NCI-H187 treated with DMSO at 0.1 percent for 48 hours (cell line): ENCODE results near the gene METTL2B.
"Not testable (repeated sequence)": the region's sequence is repeated elsewhere in the genome, so short reads cannot be mapped to it uniquely, and the experiment has no call there.

Experiments used
- DNase-seq: peaks from one replicate; lab custom pipeline; 2025; lab: John Stamatoyannopoulos, UW

The METTL2B gene

GRCh38 chr7:128525584-128525983 lies 49.0 kb downstream of the METTL2B start:
- not testable (repeated sequence) for DNase-seq

GRCh38 chr7:128526062-128526466 lies 49.5 kb downstream of the METTL2B start:
- not testable (repeated sequence) for DNase-seq

- not testable (repeated sequence) for DNase-seq
These were observed 52.6 kb downstream of the METTL2B start for GRCh38 chr7:128529191-128529590.

- not testable (repeated sequence) for DNase-seq
These were observed 53.7 kb downstream of the METTL2B start for GRCh38 chr7:128530121-128530854.

GRCh38 chr7:128530855-128531104 lies 54.2 kb downstream of the METTL2B start:
- DNase-seq = no peak

- not testable (repeated sequence) for DNase-seq
These were observed 54.8 kb downstream of the METTL2B start for GRCh38 chr7:128531105-128531954.

GRCh38 chr7:128531955-128532478 lies 55.5 kb downstream of the METTL2B start:
- DNase-seq = not testable (repeated sequence)

- DNase-seq = not testable (repeated sequence)
These were observed 56.4 kb downstream of the METTL2B start for GRCh38 chr7:128532956-128533355.

- DNase-seq = not testable (repeated sequence)
These were observed 60.9 kb downstream of the METTL2B start for GRCh38 chr7:128537410-128537809.

GRCh38 chr7:128542530-128542929 lies 66.0 kb downstream of the METTL2B start:
- not testable (repeated sequence) for DNase-seq

GRCh38 chr7:128543300-128543699 lies 66.8 kb downstream of the METTL2B start:
- not testable (repeated sequence) for DNase-seq

GRCh38 chr7:128546319-128546851 lies 69.8 kb downstream of the METTL2B start:
- not testable (repeated sequence) for DNase-seq

- no peak for DNase-seq
These were observed 74.4 kb downstream of the METTL2B start for GRCh38 chr7:128550920-128551319.

- DNase-seq = not testable (repeated sequence)
These were observed 77.8 kb downstream of the METTL2B start for GRCh38 chr7:128554394-128554793.
